DMS153 treated with DMSO at 0.1 percent for 48 hours (cell line): ENCODE measurements around the gene DHX8.
"Not testable (repeated sequence)": the region's sequence is repeated elsewhere in the genome, so short reads cannot be mapped to it uniquely, and the experiment has no call there.

Experiments
- DNase-seq: peaks from one replicate; lab custom pipeline; 2025; ENCODE audit not compliant: unreplicated experiment; lab: John Stamatoyannopoulos, UW

The DHX8 gene

GRCh38 chr17:43483674-43484551, at the start of gene DHX8:
Gene DHX8 (plus strand): TSS chr17:43483975. CDS start chr17:43484038, 63 bp downstream.
- peak; percentile 97 for DNase-seq

GRCh38 chr17:43434902-43435319, 48.9 kb upstream of the DHX8 start:
- DNase-seq: no peak

- DNase-seq: no peak
These were observed 46.0 kb upstream of the DHX8 start for GRCh38 chr17:43437756-43438155.

- DNase-seq: no peak
These were observed 45.1 kb upstream of the DHX8 start for GRCh38 chr17:43438626-43439025.

GRCh38 chr17:43439041-43439440, 44.7 kb upstream of the DHX8 start:
- DNase-seq: no peak

- DNase-seq: no peak
These were observed 41.1 kb upstream of the DHX8 start for GRCh38 chr17:43442711-43443110.

- DNase-seq: no peak
These were observed 40.4 kb upstream of the DHX8 start for GRCh38 chr17:43443381-43443780.

GRCh38 chr17:43444223-43445008, 39.4 kb upstream of the DHX8 start:
- DNase-seq: no peak

GRCh38 chr17:43445009-43445589, 38.7 kb upstream of the DHX8 start:
- DNase-seq: no peak

GRCh38 chr17:43446773-43447172, 37.0 kb upstream of the DHX8 start:
- DNase-seq: no peak

GRCh38 chr17:43448720-43449469, 34.9 kb upstream of the DHX8 start:
- DNase-seq: no peak

GRCh38 chr17:43449470-43450248, 34.1 kb upstream of the DHX8 start:
- no peak for DNase-seq

- DNase-seq: not testable (repeated sequence)
These were observed 33.0 kb upstream of the DHX8 start for GRCh38 chr17:43450791-43451190.

GRCh38 chr17:43451741-43452140, 32.0 kb upstream of the DHX8 start:
- DNase-seq: not testable (repeated sequence)

- DNase-seq: no peak
These were observed 30.4 kb upstream of the DHX8 start for GRCh38 chr17:43453331-43453812.

- DNase-seq: no peak
These were observed 28.9 kb upstream of the DHX8 start for GRCh38 chr17:43454868-43455267.

- no peak for DNase-seq
These were observed 27.7 kb upstream of the DHX8 start for GRCh38 chr17:43456029-43456428.

- DNase-seq: no peak
These were observed 27.0 kb upstream of the DHX8 start for GRCh38 chr17:43456661-43457361.

GRCh38 chr17:43457362-43457692, 26.4 kb upstream of the DHX8 start:
- DNase-seq: no peak

- DNase-seq: not testable (repeated sequence)
These were observed 23.9 kb upstream of the DHX8 start for GRCh38 chr17:43459878-43460277.
